HG02943 (cell line): ENCODE results near the gene ARHGDIB.
A peak's percentile ranks its signal among the peaks of the same experiment; 100 is the strongest.

Experiments
- ATAC-seq: cut with Tn5 transposase; IDR thresholded peaks from one replicate; pipeline ENCODE4 v1.9.1; 2021; ENCODE audit warnings: mild to moderate bottlenecking, low read depth, moderate library complexity; ENCODE audit not compliant: unreplicated experiment

Gene ARHGDIB

DNA sequence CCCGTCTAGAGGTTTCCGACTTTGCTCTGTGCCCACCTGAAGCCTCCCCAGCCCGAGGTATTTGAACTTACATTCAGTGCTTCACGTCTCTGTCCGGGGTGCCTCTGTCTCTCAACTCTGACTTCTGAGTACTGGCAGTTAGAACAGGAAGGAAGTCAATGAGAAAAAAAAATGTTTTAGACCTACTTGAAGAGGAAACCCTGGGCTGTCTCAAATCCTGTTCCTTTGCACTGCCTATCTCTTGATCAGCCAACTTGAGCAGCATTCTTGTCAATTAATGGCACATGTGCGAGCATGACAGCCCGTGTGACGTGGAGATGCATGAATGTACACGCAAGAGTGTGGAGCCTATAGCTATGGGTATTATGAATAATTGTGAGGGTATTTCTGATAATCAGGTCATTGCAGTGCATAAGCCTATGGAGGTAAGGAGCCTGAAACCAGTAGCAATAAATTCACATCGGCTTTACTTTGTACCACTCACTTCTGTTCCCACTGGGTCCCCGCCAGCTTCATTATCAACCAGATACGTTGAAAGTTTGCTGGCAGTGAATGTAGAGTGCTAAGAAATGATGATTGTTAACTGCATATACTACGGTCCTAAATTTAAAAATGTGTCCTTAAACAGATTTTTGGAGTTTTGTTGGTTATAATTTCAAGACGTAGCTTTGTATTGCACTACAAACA, at the start of gene ARHGDIB:
Gene ARHGDIB, minus strand, starts transcription at position 136 of the 687 bp plus-strand sequence. CDS start 10,889 bp downstream, outside the sequence.
- ATAC-seq, result peak; percentile 74

DNA sequence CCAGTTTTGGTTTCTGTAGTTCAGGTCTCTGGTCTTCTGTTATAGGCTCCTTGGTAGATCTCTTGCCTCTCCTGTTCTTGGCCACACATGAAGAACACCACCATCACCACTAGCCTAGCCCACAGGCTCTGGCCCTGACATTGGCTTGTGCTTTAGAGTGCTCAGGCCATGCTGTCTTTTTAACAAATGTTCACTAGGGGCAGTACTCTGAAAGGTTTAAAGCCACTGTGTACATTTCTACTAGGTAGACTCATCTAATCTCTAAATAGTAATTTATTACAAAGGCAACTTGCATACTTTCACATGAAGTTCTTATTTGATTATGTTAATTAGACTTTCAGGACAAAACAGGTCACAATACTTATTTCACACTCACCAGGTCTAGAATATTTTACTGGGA, 49.8 kb upstream of the ARHGDIB start:
- no peak for ATAC-seq

DNA sequence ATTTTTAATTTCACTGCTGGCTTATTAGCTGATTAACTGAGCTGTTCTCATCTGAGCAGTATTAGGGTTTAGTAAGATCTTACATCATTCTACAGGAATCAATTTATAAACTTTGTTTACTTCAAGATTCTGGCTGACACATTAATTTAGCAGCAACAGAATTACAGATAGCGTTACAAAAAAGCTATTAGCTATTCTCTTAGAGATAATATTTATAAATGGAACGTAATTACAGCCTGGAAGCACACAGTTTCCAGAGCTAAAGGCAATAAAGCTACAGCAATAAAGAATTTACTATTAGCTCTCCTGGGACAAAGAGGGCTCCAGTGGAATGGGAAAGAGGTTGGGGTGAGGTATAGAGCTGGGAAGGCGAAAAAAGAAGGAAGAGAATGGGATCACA, 46.1 kb upstream of the ARHGDIB start:
- no peak for ATAC-seq

DNA sequence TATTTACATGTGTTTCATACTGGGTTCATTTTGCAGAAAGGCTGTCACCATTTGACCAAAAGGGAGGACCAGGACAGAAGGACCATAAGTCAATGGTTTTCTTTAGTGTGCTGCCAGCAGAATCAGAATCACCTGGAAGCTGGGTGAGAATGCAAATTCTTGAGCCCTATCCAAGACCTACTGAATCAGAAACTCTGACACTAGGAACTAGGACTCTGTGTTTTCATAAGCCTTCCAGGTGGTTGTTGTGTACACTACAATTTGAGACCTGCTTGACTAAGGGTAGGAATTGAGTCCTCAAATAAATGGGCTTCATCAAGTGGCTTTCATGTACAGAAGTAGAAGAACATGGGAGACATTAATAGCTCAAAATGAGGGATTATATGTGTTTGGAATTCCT, 43.7 kb upstream of the ARHGDIB start:
- no peak for ATAC-seq

DNA sequence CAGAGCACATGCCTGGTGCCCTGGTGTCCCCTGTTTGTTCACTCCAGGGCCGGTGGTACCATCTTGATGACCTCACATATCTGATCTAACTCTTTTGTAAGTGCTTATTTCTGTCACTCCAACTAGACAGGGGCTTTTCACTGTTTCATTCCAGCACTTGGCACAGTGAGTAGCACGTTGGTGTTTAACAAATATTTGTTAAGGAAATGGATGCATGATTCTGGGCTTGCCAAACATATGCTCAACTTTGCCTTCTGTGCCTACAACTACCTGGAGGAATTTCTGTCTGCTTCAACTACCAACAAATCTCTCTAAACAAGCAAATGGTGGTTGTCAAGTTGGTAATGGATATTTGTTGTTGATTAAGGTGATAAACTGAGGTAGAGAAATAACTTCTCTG, 43.0 kb upstream of the ARHGDIB start:
- ATAC-seq, result no peak

DNA sequence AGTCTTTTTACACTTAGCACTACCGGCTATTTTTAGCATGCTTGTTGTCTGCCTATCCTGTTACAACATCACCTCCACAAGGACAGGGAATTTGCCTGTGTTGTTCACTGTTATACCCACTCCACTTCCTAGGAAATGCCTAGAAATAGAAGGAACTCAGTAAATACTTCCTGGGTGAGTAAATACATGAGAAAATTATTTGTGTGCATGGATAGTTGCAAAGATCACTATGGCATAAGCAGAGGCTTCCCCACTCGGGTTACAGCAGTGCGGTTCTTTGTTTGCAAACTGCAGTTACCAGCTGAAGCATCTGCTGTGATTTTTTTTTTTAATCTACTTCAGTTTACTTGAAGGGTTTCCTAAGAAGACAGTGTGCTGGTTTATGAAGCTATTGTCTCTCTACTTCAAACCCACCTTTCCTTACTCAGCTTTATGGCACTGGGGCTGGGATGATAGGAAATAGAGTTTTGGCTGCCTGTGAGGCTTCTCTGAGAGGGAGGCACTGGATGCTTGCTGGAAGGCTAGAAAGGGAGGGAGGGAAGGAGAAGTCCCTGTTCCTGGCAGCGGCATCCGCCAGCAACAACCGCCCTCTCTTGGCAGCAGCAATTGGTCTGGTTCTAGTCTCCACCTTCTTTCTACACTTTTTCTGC, 40.5 kb upstream of the ARHGDIB start:
- no peak for ATAC-seq

DNA sequence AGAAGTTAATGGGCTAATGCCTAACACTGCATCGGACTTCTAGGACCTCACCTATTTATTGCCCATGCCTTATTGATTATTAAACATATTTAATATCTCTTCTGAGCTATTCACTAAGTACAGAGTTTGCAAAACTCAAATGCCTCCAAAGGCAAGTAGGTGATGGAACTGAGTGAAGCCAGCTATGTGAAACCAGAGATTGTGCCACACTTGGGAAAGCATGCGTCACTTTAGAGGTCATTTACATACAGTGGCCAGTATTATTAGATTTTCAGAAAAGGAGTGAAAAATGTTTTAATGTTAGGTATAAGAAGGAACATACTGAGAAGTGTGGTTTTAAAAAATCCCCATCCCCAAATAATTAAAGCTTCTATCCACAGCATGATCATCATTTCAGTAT, 39.2 kb upstream of the ARHGDIB start:
- ATAC-seq, result no peak

DNA sequence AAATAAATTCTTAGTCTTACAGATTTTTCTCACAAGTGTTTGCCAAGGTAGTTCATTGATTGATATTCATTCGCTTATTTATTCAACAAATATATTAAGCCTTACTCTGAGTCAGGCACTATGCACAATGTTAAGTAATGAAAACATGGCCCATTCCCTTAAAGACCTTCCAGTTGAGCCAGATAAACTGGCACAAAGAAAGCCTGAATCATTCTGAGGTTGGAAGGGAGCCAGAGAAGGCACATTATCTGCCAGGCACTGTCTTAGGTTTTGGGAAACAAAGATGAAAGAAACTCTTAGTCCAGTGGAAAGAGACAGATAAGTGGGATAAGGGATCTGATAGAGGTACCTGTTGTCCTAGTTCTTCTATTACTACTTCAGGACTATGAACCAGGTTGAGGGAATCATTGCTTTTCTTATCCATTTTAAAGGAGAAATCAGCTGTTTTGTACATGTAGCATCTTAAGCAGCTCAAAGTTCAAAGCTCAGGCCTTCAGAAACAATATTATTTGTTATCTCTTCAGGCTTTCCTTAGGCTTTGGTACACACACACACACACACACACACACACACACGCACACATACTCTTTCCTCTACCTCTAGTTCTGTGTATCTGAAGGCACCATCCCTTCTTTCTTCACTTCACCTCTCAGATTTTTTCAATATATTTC, 38.4 kb upstream of the ARHGDIB start:
- no peak for ATAC-seq

DNA sequence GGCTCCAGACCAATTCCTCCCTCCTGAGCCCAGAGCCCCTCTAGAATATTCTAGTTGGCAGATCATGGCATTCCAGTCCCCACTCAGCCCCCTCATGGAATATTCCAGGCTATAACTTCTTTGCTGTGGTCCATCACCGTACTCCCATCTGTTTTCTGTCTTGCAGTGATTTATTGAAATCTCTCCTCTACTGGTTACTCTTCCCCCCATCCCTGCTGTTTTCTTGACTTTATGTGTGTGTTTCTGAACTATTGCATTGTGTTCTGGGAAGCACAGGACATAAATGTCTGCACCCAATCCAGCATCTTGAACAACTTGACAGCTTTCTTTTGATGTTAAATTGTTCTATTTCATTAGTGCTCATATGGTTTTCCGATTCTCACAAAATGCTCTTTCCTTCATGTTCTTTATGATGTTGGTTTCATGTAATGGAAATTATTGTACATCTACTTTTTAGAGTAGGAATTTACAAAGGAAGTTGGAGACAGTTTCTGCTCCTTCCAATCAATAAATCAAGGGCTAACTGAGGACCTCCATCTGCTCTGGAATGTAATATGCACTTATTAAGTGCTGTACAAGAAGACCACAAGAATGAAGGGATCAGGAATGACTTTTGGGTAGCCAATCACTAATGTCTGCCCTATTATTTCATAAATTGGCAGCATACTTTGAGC, 37.8 kb upstream of the ARHGDIB start:
- no peak for ATAC-seq

DNA sequence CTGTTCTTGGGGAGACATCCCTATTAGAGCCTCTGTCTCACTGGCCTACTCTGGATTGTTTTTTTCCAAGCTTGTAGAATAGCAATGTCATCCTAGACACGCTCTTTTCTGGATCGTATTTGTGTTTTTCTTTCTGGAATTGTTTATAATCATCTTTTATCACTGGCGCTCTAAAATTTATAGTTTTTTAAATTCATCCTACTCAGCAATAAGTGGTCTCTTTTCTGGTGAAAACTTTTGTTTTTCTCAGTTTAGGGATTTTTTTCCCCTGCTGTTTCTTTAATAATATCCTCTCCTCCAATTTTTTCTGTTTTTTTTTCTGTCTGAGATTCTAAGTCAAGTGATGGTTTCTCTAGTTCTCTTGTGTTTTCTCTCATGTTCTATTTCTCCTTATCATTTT, 36.6 kb upstream of the ARHGDIB start:
- no peak for ATAC-seq

DNA sequence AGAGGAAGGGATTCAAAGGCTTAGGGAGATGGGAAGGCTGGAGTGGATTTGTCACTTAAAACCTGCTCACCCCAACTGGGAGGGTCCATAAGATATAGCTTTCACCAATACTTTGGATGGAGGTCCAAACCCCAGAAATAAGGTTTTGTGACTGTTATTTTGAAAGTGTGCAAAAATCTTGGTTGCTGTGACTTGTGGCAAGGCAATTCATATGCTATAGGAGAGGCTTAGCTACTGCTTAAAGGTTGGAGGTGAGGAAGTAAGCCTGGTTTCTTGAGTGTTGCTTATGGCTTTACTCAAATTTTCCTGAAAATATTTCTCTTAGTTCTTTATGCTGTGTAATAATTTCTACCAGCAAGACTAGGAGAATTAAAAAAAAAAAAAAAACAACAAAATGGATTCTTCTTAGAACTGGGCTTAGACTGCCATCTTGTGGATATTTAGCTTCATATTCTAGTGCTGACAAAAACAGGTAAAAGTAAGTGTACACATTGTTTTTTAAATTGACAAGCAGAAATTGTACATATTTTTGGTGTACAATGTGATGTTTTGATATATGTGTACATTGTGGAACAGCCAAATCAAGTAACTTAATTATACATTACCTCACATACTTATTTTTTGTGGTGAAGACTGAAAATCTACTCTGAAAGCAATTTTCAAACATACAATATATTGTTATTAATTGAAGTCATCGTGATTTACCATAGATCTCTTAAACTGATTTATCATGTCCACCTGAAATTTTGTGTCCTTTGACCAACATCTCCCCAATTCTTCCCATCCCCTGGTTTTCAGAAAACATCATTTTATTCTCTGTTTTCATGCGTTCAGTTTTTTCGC, 34.4 kb upstream of the ARHGDIB start:
- no peak for ATAC-seq

DNA sequence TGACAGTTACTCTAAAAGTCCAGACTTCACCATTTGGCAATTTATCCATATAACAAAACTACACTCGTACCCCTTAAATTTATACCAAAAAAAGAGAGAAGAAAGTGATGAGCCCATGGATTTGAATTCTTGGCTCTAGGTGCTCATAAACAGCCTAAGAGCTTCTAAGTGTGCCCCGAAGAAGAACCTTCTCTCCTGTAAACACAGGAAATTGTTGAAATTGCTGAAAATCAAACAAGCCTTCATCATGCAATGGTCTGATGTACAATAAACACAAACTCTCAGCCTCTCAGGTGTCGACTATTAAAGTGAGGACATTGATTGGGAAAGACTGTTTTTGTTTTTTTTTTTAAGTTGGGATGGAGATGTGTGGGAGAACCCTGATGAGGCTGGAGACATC, 33.2 kb upstream of the ARHGDIB start:
- ATAC-seq, result no peak

DNA sequence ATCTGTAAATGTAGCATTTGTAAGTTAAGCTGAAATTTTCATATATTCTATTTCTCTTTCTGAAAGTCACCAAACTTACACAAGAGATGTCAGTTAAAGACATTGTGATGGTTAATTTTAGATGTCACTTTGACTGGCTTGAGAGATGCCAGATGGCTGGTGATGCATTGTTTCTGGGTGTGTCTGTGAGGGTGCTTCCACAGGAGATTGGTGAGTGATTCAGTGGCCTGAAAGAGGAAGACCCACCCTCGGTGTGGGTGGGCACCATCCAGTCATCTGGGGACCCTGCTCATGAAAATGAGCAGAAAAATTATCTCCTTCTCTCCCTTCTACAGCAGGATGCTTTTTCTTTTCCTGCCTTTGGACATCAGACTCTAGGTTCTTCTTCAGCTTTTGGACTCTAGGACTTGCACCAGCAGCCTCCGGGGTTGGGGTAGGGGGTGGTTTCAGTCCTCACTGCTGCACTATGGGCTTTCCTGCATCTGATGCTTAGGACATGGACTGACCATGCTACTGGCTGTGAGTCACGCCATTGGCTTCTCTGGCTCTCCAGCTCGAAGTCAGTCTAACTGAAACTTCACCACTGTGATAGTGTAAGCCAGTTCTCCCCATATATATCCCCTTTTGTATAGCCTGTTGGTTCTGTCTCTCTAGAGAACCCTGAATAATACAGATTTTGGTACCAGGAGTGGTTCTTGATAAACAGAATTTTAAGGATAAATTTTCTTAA, 32.3 kb upstream of the ARHGDIB start:
- no peak for ATAC-seq

DNA sequence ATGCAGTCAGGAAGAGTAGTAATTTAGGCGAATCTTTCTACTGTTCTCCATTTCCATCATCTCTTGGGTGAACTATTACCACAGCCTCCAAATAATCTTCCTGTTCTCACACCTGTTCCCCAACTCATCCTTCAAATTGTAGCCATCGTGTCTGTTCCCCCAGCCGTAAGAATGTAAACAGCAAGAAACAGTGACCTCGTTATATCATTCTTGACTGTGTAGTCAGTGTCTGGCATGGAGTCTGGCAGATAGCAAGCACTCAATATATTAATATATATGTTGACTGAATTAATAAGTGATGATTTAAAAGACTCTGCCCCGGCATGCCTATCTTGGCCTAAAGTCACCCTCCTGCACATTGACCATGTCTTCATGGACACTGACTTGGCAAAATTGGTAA, 31.7 kb upstream of the ARHGDIB start:
- no peak for ATAC-seq

DNA sequence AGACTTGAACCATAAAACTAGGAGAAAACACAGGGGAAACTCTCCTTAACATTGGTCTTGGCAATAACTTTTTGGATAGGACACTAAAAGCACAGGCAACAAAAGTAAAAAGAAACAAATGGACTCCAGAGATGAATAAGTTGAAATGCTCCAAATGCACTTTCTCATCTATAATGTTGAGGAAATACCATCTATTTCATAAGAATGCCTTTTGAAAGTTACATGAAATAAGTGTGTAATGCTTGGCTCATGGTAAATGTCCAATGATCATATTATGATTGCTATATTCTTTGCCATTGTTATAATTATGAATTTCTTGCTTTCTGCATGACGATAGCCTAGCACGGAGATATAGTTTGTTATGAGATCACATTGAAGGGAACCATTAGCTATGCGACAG, 31.3 kb upstream of the ARHGDIB start:
- ATAC-seq, result no peak

DNA sequence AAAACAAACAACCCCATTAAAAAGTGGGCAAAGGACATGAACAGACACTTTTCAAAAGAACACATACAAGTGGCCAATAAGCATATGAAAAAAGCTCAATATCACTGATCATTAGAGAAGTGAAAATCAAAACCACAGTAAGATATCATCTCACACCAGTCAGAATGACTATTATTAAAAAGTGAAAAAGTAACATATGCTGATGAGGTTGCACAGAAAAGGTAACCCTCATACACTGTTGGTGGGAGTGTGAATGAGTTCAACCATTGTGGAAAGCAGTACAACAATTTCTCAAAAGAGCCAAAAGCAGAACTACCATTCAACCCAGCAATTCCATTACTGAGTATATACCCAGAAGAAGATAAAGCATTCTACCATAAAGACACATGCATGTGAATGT, 29.7 kb upstream of the ARHGDIB start:
- ATAC-seq, result no peak

DNA sequence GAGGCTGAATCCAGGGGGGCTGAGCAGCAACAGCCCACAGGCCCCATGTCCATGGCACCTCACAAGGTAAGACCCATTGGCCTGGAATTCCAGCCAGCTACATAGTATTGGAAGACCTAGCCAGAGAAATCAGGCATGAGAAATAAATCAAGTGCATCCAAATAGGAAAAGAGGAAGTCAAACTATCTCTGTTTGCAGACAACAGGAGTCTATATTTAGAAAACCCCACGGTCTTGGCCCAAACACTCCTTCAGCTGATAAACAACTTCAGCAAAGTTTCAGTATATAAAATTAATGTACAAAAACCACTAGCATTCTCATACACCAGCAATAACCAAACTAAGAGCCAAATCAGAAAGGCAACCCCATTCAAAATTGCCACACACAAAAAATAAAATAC, 28.4 kb upstream of the ARHGDIB start:
- ATAC-seq, result no peak

DNA sequence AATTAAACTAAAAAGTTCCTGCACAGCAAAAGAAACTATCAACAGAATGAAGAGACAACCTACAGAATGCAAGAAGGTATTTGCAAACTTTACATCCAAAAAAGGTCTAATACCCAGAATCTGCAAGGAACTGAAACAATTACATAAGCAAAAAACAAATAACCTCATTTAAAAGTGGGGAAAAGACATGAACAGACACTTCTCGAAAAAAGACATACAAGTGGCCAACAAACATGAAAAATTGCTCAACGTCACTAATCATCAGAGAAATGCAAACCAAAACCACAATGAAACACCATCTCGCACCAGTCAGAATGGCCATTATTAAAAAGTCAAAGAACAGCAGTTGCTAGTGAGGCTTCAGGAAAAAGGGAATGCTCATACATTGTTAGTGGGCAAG, 26.6 kb upstream of the ARHGDIB start:
- no peak for ATAC-seq

DNA sequence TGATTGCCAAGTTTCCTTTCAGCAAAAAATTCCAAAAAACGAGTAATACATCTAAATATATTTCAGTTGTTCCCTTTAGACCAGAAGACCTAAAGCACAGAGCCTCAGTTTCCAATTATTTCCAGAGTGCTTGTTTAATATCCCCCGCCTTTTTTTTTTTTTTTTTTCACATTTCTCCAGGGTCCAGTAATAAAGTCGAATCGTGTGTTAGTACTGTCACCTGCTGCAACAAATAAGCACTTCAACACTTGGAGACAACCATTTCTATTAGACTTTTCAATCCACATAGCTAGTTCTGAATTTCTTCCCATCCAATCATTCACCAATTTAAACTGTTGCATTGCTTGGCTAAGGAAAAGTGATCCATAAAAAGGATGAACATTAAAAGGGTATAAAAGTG, 25.0 kb upstream of the ARHGDIB start:
- ATAC-seq, result no peak

DNA sequence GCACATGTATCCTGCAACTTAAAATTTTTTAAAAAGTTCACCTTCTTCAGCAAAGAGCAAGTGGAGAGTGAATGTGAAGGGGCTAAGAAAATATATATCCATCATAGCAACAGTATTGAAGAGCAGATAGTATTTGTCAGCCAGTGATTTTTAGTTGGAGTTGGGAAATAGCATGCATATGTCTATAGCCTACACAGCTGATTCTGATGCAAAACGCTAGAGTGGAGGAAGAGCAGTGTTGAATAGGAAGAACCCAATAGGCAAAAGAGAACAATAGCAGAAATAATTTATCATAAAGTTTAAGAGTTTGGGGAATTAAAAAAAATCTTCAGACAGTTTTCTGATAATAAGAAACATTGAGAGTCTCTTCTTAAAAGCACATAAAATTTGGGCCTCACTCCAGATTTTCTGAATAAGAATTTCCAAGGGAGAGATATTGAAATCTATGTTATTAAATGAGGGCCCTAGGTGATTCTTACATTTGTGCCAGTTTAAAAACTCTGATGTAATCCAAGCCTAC, 23.4 kb upstream of the ARHGDIB start:
- no peak for ATAC-seq
